HepG2 (cell line): ENCODE data around the gene SYPL2. TPM values are rescaled to one million over a fixed set of nuclear protein-coding genes. Genes with fewer than 3 reads are reported as not detected.

Experiments used
- ATF5 ChIP-seq: sonication (generic); formaldehyde crosslinking; IDR thresholded peaks from 2 replicates; pipeline ENCODE4 v1.4.0; 2020; ENCODE audit warnings: mild to moderate bottlenecking, low read depth, missing genetic modification reagents
- CBX5 ChIP-seq: sonication (generic); formaldehyde crosslinking; IDR thresholded peaks from 2 replicates; pipeline ENCODE4 v1.4.0; 2020; ENCODE audit warnings: missing genetic modification reagents, borderline replicate concordance
- HES4 ChIP-seq: sonication (generic); formaldehyde crosslinking; IDR thresholded peaks from 2 replicates; pipeline ENCODE4 v1.9.0; 2021; ENCODE audit warnings: mild to moderate bottlenecking, missing genetic modification reagents, borderline replicate concordance
- HOXA9 ChIP-seq: sonication (generic); formaldehyde crosslinking; IDR thresholded peaks from 2 replicates; pipeline ENCODE4 v1.8.1; 2022; ENCODE audit warnings: missing genetic modification reagents, mild to moderate bottlenecking, moderate library complexity, borderline replicate concordance
- JARID2 ChIP-seq: sonication (generic); formaldehyde crosslinking; IDR thresholded peaks from 2 replicates; pipeline ENCODE4 v1.8.1; 2023; ENCODE audit warnings: missing genetic modification reagents, inconsistent platforms; ENCODE audit not compliant: insufficient replicate concordance
- NAIF1 ChIP-seq: sonication (generic); formaldehyde crosslinking; IDR thresholded peaks from 2 replicates; pipeline ENCODE4 v1.5.0; 2020; ENCODE audit warnings: mild to moderate bottlenecking, missing genetic modification reagents, borderline replicate concordance
- NFKB2 ChIP-seq: sonication (generic); formaldehyde crosslinking; IDR thresholded peaks from 2 replicates; pipeline ENCODE4 v1.4.0; 2020; ENCODE audit warnings: missing genetic modification reagents, borderline replicate concordance
- NFYC ChIP-seq: IDR thresholded peaks from 2 replicates; pipeline ENCODE4 v1.6.1; 2016; ENCODE audit warnings: missing genetic modification reagents, missing compliant biosample characterization
- NR2F1 ChIP-seq, 2 experiments: fragments of 450-650 bp in 1 of 2; formaldehyde crosslinking in 1 of 2; IDR thresholded peaks; 2 replicates each; pipeline versions ENCODE4 v1.5.0 to v1.6.1; 2016 to 2020; ENCODE audit warnings: mild to moderate bottlenecking in 1 of 2, missing compliant biosample characterization in 1 of 2, missing genetic modification reagents in 1 of 2, moderate library complexity in 1 of 2
- POGZ ChIP-seq: sonication (generic); formaldehyde crosslinking; IDR thresholded peaks from 2 replicates; pipeline ENCODE4 v1.4.0; 2020; ENCODE audit warnings: mild to moderate bottlenecking, missing genetic modification reagents
- POLR2A ChIP-seq, 2 experiments: IDR thresholded peaks; 2 replicates each; pipeline ENCODE4 v1.6.1; 2011; ENCODE audit warnings: low read depth in 2 of 2, low read length in 2 of 2, mild to moderate bottlenecking in 1 of 2, moderate library complexity in 1 of 2; ENCODE audit not compliant: insufficient read depth in 1 of 2
- POLR2G ChIP-seq: fragments of 200-400 bp; formaldehyde crosslinking; IDR thresholded peaks from 2 replicates; pipeline ENCODE4 v1.6.1; 2018; ENCODE audit warnings: mild to moderate bottlenecking, low read depth, low read length, moderate library complexity
- RFXANK ChIP-seq: IDR thresholded peaks from 2 replicates; pipeline ENCODE4 v1.6.1; 2016
- SRSF4 ChIP-seq: fragments of 200-400 bp; formaldehyde crosslinking; IDR thresholded peaks from one replicate; pipeline ENCODE4 v1.6.1; 2018; ENCODE audit warnings: mild to moderate bottlenecking, low read depth, low read length, moderate library complexity; ENCODE audit not compliant: poor library complexity, severe bottlenecking
- TFAP4 ChIP-seq: sonication (generic); IDR thresholded peaks from 2 replicates; pipeline ENCODE4 v1.6.1; 2016; ENCODE audit warnings: low read depth, borderline replicate concordance
- TGIF2 ChIP-seq: IDR thresholded peaks from 2 replicates; pipeline ENCODE4 v1.6.1; 2016; ENCODE audit warnings: control low read depth, missing compliant biosample characterization
- THYN1 ChIP-seq: sonication (generic); formaldehyde crosslinking; IDR thresholded peaks from 2 replicates; pipeline ENCODE4 v1.8.1; 2023; ENCODE audit warnings: low read depth, mild to moderate bottlenecking, moderate library complexity, missing genetic modification reagents, borderline replicate concordance
- ZBTB7B ChIP-seq: sonication (generic); formaldehyde crosslinking; IDR thresholded peaks from 2 replicates; pipeline ENCODE4 v1.4.0; 2020; ENCODE audit warnings: missing genetic modification reagents
- ZNF180 ChIP-seq: sonication (generic); formaldehyde crosslinking; IDR thresholded peaks from 2 replicates; pipeline ENCODE4 v1.4.0; 2020; ENCODE audit warnings: low read depth, missing genetic modification reagents, borderline replicate concordance
- ZNF333 ChIP-seq: sonication (generic); formaldehyde crosslinking; IDR thresholded peaks from 2 replicates; pipeline ENCODE4 v1.4.0; 2020; ENCODE audit warnings: mild to moderate bottlenecking, missing genetic modification reagents, borderline replicate concordance
- ZNF362 ChIP-seq: sonication (generic); formaldehyde crosslinking; IDR thresholded peaks from 2 replicates; pipeline ENCODE4 v1.4.0; 2020; ENCODE audit warnings: missing genetic modification reagents, mild to moderate bottlenecking, borderline replicate concordance
- ZNF513 ChIP-seq: sonication (generic); formaldehyde crosslinking; conservative IDR thresholded peaks from 2 replicates; pipeline ENCODE4 v1.5.0; 2020; ENCODE audit warnings: missing genetic modification reagents
- ZNF597 ChIP-seq: sonication (generic); formaldehyde crosslinking; IDR thresholded peaks from 2 replicates; pipeline ENCODE4 v1.5.0; 2020; ENCODE audit warnings: missing genetic modification reagents
- ZNF777 ChIP-seq: sonication (generic); formaldehyde crosslinking; IDR thresholded peaks from 2 replicates; pipeline ENCODE4 v1.4.0; 2020; ENCODE audit warnings: missing genetic modification reagents
- polyA plus RNA-seq, 8 experiments: library from polyadenylated mRNA; depleted of rRNA in 3 of 8; stranded (reverse) in 7 of 8; unstranded in 1 of 8; fragments of >200 nt; fragmentation: Illumina TruSeq in 4 of 8; extraction: Trizol in 4 of 8; gene quantifications; 2 replicates each; pipeline versions ENCODE4 v1.2.1 to v1.2.3, GENCODE V29; 2011 to 2016; ENCODE audit warnings: low read depth in 4 of 8, missing spikeins in 1 of 8, mixed read lengths in 1 of 8; ENCODE audit not compliant: insufficient read depth in 1 of 8
- total RNA-seq, 5 experiments: library from RNA; depleted of rRNA; stranded (reverse); fragments of >200 nt; fragmentation: Illumina TruSeq; extraction: Trizol; gene quantifications; 2 replicates each; pipeline ENCODE4 v1.2.3, GENCODE V29; 2016; ENCODE audit warnings: low read depth in 1 of 5

SYPL2 gene
- total and polyA plus RNA-seq, 2 of the 13 experiments (the other 11 are each of a cell fraction or from before 2014, with no cell fraction given), result 0.17 to 0.24 TPM

GRCh38 chr1:109426281-109427170 is 39.8 kb upstream of the SYPL2 start, which contains the start of gene PSMA5 (continued):
- TF ChIP-seq ZNF333 (no peak), ZNF777 (CRISPR knock-in tag) (no peak; the same call in 1 of the 2 replicates), NFKB2 (CRISPR knock-in tag) (peak; percentile 83; the same call in 1 of the 2 replicates), TFAP4 (peak; percentile 64; the same call in 1 of the 2 replicates), ZNF597 (CRISPR knock-in tag) (no peak), POLR2A (IDR thresholded peaks at IDR 0.05; ENCODE audit: insufficient read depth in 1 of 2, low read depth in 2 of 2, low read length in 2 of 2) (peak; percentile 97), HOXA9 (no peak), CBX5 (CRISPR knock-in tag) (no peak), POLR2G (peak; percentile 92), NR2F1 (CRISPR knock-in tag; IDR thresholded peaks at IDR 0.05) (no peak), SRSF4 (no peak), THYN1 (CRISPR knock-in tag) (no peak), ZNF362 (CRISPR knock-in tag) (peak; percentile 33; the same call in 1 of the 2 replicates), POGZ (no peak; the same call in 1 of the 2 replicates), ZNF180 (CRISPR knock-in tag) (no peak), NAIF1 (CRISPR knock-in tag) (peak; percentile 73; the same call in 1 of the 2 replicates), HES4 (CRISPR knock-in tag) (no peak; the same call in 1 of the 2 replicates), TGIF2 (CRISPR knock-in tag) (peak; percentile 56; the same call in 1 of the 2 replicates), RFXANK (peak; percentile 86; the same call in 1 of the 2 replicates), ATF5 (CRISPR knock-in tag) (peak; percentile 40; the same call in 1 of the 2 replicates), JARID2 (CRISPR knock-in tag) (no peak), NFYC (CRISPR knock-in tag) (peak; percentile 95), ZNF513 (CRISPR knock-in tag) (no peak), ZBTB7B (0 out of 2 replicates have a peak, but pooled peaks have one; percentile 11)
